GM18907 (cell line): ENCODE measurements around the gene WDR45B.

Experiments
- ATAC-seq: cut with Tn5 transposase; IDR thresholded peaks from one replicate; pipeline ENCODE4 v1.9.1; 2021; ENCODE audit warnings: mild to moderate bottlenecking, moderate library complexity; ENCODE audit not compliant: unreplicated experiment

Gene WDR45B

GRCh38 chr17:82677353-82677925 is 29.2 kb upstream of the WDR45B start:
- no peak for ATAC-seq

- ATAC-seq = no peak
Measured at GRCh38 chr17:82675476-82676245, 27.4 kb upstream of the WDR45B start.

GRCh38 chr17:82674656-82675475 is 26.6 kb upstream of the WDR45B start:
- ATAC-seq = no peak

- no peak for ATAC-seq
Measured at GRCh38 chr17:82670661-82671450, 22.6 kb upstream of the WDR45B start.

- ATAC-seq = no peak
Measured at GRCh38 chr17:82668631-82669099, 20.4 kb upstream of the WDR45B start.

- no peak for ATAC-seq
Measured at GRCh38 chr17:82668024-82668630, 19.9 kb upstream of the WDR45B start.

GRCh38 chr17:82667668-82668000 is 19.4 kb upstream of the WDR45B start:
- no peak for ATAC-seq

- ATAC-seq = no peak
Measured at GRCh38 chr17:82666931-82667667, 18.9 kb upstream of the WDR45B start.

GRCh38 chr17:82665891-82666290 is 17.6 kb upstream of the WDR45B start:
- ATAC-seq = no peak

GRCh38 chr17:82665217-82665616 is 17.0 kb upstream of the WDR45B start:
- ATAC-seq = no peak

- no peak for ATAC-seq
Measured at GRCh38 chr17:82664701-82665182, 16.5 kb upstream of the WDR45B start.

GRCh38 chr17:82664276-82664575 is 16.0 kb upstream of the WDR45B start:
- ATAC-seq = no peak

GRCh38 chr17:82663381-82664275 is 15.4 kb upstream of the WDR45B start:
- ATAC-seq = no peak

GRCh38 chr17:82662711-82663261 is 14.5 kb upstream of the WDR45B start:
- ATAC-seq = no peak

GRCh38 chr17:82661717-82662683 is 13.8 kb upstream of the WDR45B start:
- no peak for ATAC-seq

GRCh38 chr17:82659886-82660285 is 11.6 kb upstream of the WDR45B start:
- ATAC-seq = no peak

GRCh38 chr17:82658796-82659452 is 10.7 kb upstream of the WDR45B start:
- ATAC-seq = no peak
